Testis (tissue), 3 donors: ENCODE results near the gene TMEM63C. TPM values are rescaled to one million over a fixed set of nuclear protein-coding genes. Genes with fewer than 3 reads are reported as not detected.
A peak's percentile ranks its signal among the peaks of the same experiment; 100 is the strongest.

ENCODE experiments used
- DNase-seq: peaks from one replicate; pipeline ENCODE4 v3.0.0-alpha.2; 2019
- H3K27ac ChIP-seq, 2 donors: fragments of 200-600 bp; sonication (generic); one replicate each; pipeline ENCODE4 v1.5.1; 2019
- H3K27me3 ChIP-seq: fragments of 200-600 bp; sonication (generic); one replicate; pipeline ENCODE4 v1.5.1; 2019
- H3K36me3 ChIP-seq: fragments of 200-600 bp; sonication (generic); one replicate; pipeline ENCODE4 v1.5.1; 2017; ENCODE audit warnings: low read depth; ENCODE audit errors: missing control alignments
- H3K4me1 ChIP-seq: fragments of 200-600 bp; sonication (generic); one replicate; pipeline ENCODE4 v1.5.1; 2019
- H3K4me3 ChIP-seq, 2 donors: fragments of 200-600 bp; sonication (generic); one replicate each; pipeline ENCODE4 v1.5.1; 2017 to 2019
- H3K9me3 ChIP-seq: fragments of 200-600 bp; sonication (generic); one replicate; pipeline ENCODE4 v1.5.1; 2017
- POLR2A ChIP-seq: fragments of 450-650 bp; IDR thresholded peaks from one replicate; pipeline ENCODE4 v1.6.1; 2017; ENCODE audit warnings: antibody characterized with exemption, mild to moderate bottlenecking, moderate library complexity
- WGBS, 2 donors: methylation state at CpG; one replicate each; pipeline ENCODE4 v1.1.5; 2018; 5-methylcytosine and 5-hydroxymethylcytosine counted together
- intact Hi-C: fragments of 100-400 bp; cut with DNase I; formaldehyde crosslinking; loops from one replicate; pipeline ENCODE4 v1.15.1; 2023; ENCODE audit warnings: low total_unique reads
- polyA plus RNA-seq: library from polyadenylated mRNA; stranded (reverse); fragments of 350-450 nt; fragmentation: Illumina TruSeq; extraction: RNeasy Lipid Tissue Mini Kit (QIAGEN cat#74804); gene quantifications from one replicate; pipeline ENCODE4 v1.2.3, GENCODE V29; 2014; ENCODE audit warnings: low read depth, low replicate concordance; ENCODE audit not compliant: insufficient read depth
- total RNA-seq, 2 donors: library from RNA; depleted of rRNA; stranded (reverse); fragments of >200 nt; gene quantifications; one replicate each; pipeline ENCODE4 v1.2.3, GENCODE V29; 2016
- TF ChIP-seq, protein P1 (sequence below), 3 experiments: fragments of 450-650 bp in 2 of 3; fragments of 200-600 bp in 1 of 3; sonication (generic) in 1 of 3; IDR thresholded peaks; one replicate each; pipeline ENCODE4 v1.5.1; 2016 to 2019; ENCODE audit warnings: antibody characterized with exemption in 3 of 3, mild to moderate bottlenecking in 2 of 3, moderate library complexity in 1 of 3

Gene TMEM63C
- total and polyA plus RNA-seq, 3 donors from 2014 or later: 14.1 to 21.0 (median 20.7) TPM

DNA sequence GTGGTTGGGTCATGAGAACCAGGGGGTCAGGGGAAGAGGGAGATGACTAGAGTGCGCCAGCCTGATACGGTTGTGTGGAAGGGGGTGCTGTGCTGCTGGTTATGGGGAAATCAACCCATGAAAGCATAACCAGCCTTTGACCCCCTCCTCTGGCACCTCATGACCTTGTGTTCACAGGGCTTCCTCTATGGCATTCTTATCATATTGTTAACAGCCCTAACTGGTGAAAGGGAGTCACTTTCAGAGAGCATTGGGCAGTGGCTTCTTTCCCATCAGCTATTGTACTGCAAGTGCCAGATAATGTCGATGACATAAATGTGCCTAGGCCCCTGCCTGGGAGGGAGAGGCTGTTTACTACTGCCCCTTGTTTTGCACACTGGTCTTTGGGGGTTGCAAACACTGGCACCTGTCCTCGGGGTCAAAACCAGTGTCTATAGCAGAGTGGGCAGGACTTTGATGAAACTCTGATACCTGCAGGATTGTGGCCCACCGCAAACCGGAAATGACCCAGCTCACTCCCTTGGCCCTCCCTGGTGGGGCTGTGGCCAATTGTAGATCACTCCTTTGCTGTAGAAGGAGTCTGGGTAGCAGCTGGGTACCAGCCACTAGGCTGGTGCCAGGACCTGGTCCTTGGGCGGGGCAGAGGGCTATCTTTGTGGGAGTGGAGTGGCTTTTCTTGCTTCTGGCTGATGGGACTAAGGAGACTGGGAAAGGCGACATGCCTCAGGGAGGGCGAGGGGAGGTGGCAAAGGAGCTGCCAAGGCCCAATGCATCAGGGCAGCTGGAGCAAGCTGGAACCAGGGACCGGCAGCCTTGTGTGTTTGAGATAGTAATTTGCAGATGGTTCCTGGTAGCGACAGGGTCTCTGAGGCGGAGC, 634 bp upstream of the TMEM63C start:
- intact Hi-C loops: no loop called here
- Histone ChIP-seq H3K9me3 (no peaks in the 10 kb centered on the region), H3K4me1 (no peaks in the 10 kb centered on the region), H3K27ac (no peak overlapping the region), H3K36me3 (no peaks in the 10 kb centered on the region), H3K4me3 (peak overlapping the region in 1 of 2 donors; percentile 55), H3K27me3 (no peaks in the 10 kb centered on the region)
- 28 to 37% methylated on average over 8 to 12 of the region's 12 CpGs for WGBS, 2 donors
- TF ChIP-seq, protein P1, sequence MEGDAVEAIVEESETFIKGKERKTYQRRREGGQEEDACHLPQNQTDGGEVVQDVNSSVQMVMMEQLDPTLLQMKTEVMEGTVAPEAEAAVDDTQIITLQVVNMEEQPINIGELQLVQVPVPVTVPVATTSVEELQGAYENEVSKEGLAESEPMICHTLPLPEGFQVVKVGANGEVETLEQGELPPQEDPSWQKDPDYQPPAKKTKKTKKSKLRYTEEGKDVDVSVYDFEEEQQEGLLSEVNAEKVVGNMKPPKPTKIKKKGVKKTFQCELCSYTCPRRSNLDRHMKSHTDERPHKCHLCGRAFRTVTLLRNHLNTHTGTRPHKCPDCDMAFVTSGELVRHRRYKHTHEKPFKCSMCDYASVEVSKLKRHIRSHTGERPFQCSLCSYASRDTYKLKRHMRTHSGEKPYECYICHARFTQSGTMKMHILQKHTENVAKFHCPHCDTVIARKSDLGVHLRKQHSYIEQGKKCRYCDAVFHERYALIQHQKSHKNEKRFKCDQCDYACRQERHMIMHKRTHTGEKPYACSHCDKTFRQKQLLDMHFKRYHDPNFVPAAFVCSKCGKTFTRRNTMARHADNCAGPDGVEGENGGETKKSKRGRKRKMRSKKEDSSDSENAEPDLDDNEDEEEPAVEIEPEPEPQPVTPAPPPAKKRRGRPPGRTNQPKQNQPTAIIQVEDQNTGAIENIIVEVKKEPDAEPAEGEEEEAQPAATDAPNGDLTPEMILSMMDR (IDR thresholded peaks at IDR 0.05): no peak
- TF ChIP-seq POLR2A: no peak
- no peak for DNase-seq

DNA sequence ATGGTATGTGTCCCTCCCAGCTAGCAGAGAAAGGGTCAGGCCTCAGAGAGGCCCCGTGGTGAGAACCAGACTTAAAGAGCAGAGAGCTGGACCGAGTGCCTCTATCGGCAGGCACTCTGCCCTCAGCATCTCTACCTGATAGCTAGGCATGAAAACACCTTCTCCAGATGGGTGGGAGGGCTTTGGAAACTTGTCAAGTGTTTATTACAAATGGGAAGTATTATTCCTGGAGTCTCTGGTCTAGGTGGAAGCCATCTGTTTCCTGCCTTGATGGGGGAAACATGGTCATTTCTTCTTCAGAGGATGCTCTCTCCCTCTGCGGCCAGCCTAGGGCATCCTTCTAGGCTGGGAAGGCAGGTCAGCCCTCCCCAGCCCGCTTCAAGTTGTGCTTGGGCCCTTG, 2.3 kb downstream of the TMEM63C start:
- DNase-seq: no peak
- no peak overlapping the region for H3K4me3 ChIP-seq
- H3K4me1 ChIP-seq: peaks cover 6% of the 10 kb centered on the region
- 77 to 79% methylated on average over 5 of the region's 5 CpGs for WGBS, 2 donors
- no peaks in the 10 kb centered on the region for H3K27me3 ChIP-seq
- no peak overlapping the region for H3K27ac ChIP-seq
- H3K9me3 ChIP-seq: no peaks in the 10 kb centered on the region
- H3K36me3 ChIP-seq: no peaks in the 10 kb centered on the region
- TF ChIP-seq, protein P1 (IDR thresholded peaks at IDR 0.05): no peak
- no peak for TF ChIP-seq POLR2A
- intact Hi-C loops: no loop called here

DNA sequence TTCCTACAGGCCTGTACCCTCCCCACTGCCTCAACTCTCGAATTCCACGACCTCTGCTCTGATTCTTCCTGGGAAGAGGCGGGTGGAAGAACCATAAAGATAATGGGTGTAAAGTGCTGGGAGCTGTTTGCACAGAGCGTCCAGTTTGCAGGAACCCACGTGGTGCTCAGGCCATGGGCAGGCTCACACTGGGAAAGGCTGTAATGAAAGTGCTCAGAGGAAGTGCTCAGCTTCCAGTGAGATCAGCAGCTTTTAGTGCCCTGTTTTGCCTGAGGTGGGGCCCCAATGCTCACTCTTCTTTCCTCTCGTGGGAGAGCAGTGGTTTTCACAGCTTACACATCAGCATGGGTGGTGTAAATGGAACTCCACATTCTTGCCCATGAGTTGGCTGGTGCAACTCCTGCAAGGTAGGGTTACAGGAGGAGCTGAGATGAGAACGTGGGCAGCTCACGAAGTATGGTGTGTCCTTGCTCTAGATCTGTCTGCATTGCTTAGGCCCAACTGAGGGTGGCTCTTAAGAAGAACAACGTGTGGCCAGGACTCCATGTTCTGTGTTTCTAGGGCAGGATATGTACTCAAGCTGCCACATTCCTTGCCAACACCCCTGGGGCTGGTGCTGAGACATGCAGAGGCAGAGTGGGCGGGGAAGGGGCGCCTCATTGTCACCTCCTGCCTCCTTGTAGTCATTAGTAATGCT, 2.9 kb downstream of the TMEM63C start:
- WGBS, 2 donors: 47 to 67% methylated on average over 8 to 11 of the region's 11 CpGs

DNA sequence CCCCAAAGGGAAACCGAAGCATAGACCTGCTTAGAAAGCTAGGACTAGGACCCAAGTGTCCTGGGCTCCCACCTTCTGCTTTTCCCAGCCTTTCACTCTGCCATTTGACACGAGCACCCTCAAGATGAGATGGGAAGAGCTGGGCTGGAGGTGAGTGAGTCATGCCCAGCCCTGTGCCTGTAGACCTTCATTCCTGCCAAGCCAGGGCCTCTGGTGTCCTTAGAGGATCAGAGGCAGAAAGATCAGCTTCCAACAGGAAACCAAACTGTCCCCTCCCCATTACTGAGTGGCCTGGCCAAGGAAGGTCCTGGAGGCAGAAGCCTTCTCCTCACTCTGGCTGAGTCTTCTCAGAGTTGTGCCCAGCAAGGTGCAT, 3.5 kb downstream of the TMEM63C start:
- Histone ChIP-seq H3K4me1 (peaks cover 6% of the 10 kb centered on the region), H3K9me3 (no peaks in the 10 kb centered on the region), H3K27ac (no peak overlapping the region), H3K4me3 (no peak overlapping the region), H3K27me3 (no peaks in the 10 kb centered on the region), H3K36me3 (no peaks in the 10 kb centered on the region)
- TF ChIP-seq, protein P1 (IDR thresholded peaks at IDR 0.05): no peak
- no peak for TF ChIP-seq POLR2A
- intact Hi-C loops: no loop called here
- no peak for DNase-seq
- 92 to 94% methylated on average over 2 of the region's 2 CpGs for WGBS, 2 donors

More for the DNA sequence above, 2.9 kb downstream of the TMEM63C start:
- Histone ChIP-seq H3K27me3 (no peaks in the 10 kb centered on the region), H3K4me3 (no peak overlapping the region), H3K36me3 (no peaks in the 10 kb centered on the region), H3K9me3 (no peaks in the 10 kb centered on the region), H3K27ac (no peak overlapping the region), H3K4me1 (peaks cover 6% of the 10 kb centered on the region)
- no peak for DNase-seq
- intact Hi-C loops: no loop called here
- TF ChIP-seq, protein P1 (IDR thresholded peaks at IDR 0.05): no peak
- TF ChIP-seq POLR2A: no peak
